A673 (cell line): ENCODE measurements around the gene DCAF12. TPM values are rescaled to one million over a fixed set of nuclear protein-coding genes. Genes with fewer than 3 reads are reported as not detected.

Experiments
- BruUV-seq: library from RNA; stranded (reverse); fragments of 400-500 nt; replicated peaks from 2 replicates; lab custom pipeline; 2021; lab: Mats Ljungman, UMichigan
- CTCF ChIA-PET: fragments of 300-600 bp; sonication (Branson Sonifier 250); formaldehyde crosslinking; loops from one replicate; lab custom pipeline; 2022; ENCODE audit warnings: antibody characterized with exemption; lab: Charles Lee
- POLR2A ChIA-PET: fragments of 300-600 bp; sonication (Branson Sonifier 250); formaldehyde crosslinking; loops from one replicate; lab custom pipeline; 2022; ENCODE audit warnings: antibody characterized with exemption; ENCODE audit not compliant: low non-redundant PET; lab: Charles Lee
- DNase-seq: peaks from one replicate; pipeline ENCODE4 v3.0.0-alpha.2; 2015; ENCODE audit warnings: low spot score
- H3K27ac ChIP-seq: fragments of 200-600 bp; sonication (generic); 2 replicates; pipeline ENCODE4 v1.5.1; 2016; ENCODE audit warnings: mixed run types, low read depth, mild to moderate bottlenecking, mixed read lengths, antibody characterized with exemption, low read length; ENCODE audit not compliant: poor library complexity, severe bottlenecking
- H3K27me3 ChIP-seq: fragments of 200-600 bp; sonication (generic); replicated peaks from 2 replicates; pipeline ENCODE4 v1.6.1; 2017; ENCODE audit warnings: mixed run types, low read depth, mild to moderate bottlenecking, mixed read lengths, antibody characterized with exemption, low read length; ENCODE audit not compliant: insufficient read depth, poor library complexity
- H3K36me3 ChIP-seq: fragments of 200-600 bp; sonication (generic); 2 replicates; pipeline ENCODE4 v1.6.1; 2016; ENCODE audit warnings: mixed run types, mild to moderate bottlenecking, mixed read lengths, antibody characterized with exemption, low read length; ENCODE audit not compliant: insufficient read depth, poor library complexity, severe bottlenecking
- H3K4me1 ChIP-seq: fragments of 200-600 bp; sonication (generic); 2 replicates; pipeline ENCODE4 v1.6.1; 2017; ENCODE audit warnings: mixed run types, mild to moderate bottlenecking, mixed read lengths, antibody characterized with exemption, low read length; ENCODE audit not compliant: insufficient read depth, poor library complexity, severe bottlenecking
- H3K4me3 ChIP-seq: fragments of 200-600 bp; sonication (generic); 2 replicates; pipeline ENCODE4 v1.5.1; 2016; ENCODE audit warnings: low read depth, mixed run types, mild to moderate bottlenecking, mixed read lengths, low read length; ENCODE audit not compliant: poor library complexity, severe bottlenecking
- H3K9me3 ChIP-seq: fragments of 200-600 bp; sonication (generic); 2 replicates; pipeline ENCODE4 v1.6.1; 2016; ENCODE audit warnings: mixed run types, low read depth, mild to moderate bottlenecking, mixed read lengths, antibody characterized with exemption, low read length; ENCODE audit not compliant: poor library complexity, severe bottlenecking
- CTCF ChIP-seq: fragments of 300-800, 200-600 bp; sonication (generic); conservative IDR thresholded peaks from 2 replicates; pipeline ENCODE4 v1.5.1; 2017; ENCODE audit warnings: low read depth, mild to moderate bottlenecking, antibody characterized with exemption, low read length, moderate library complexity, mixed read lengths
- EZH2 ChIP-seq: fragments of 200-600 bp; sonication (generic); IDR thresholded peaks from 2 replicates; pipeline ENCODE4 v1.6.1; 2017; ENCODE audit warnings: borderline replicate concordance, low read depth, mild to moderate bottlenecking, mixed read lengths, antibody characterized with exemption, low read length; ENCODE audit not compliant: poor library complexity, severe bottlenecking
- intact Hi-C: fragments of 100-400 bp; cut with micrococcal nuclease; formaldehyde crosslinking; loops from one replicate; pipeline ENCODE4 v1.10.0; 2022; ENCODE audit not compliant: unreplicated experiment
- total RNA-seq: library from RNA; stranded (reverse); gene quantifications from 2 replicates; pipeline ENCODE4 v1.2.3, GENCODE V29; 2021

DCAF12 gene
- total RNA-seq, 1 experiment from 2014 or later: 37.9 TPM

GRCh38 chr9:34154057-34154456 lies 27.6 kb upstream of the DCAF12 start:
- DNase-seq: no peak
- Histone ChIP-seq H3K36me3 (no peaks in the 10 kb centered on the region), H3K27ac (no peak overlapping the region), H3K4me3 (no peak overlapping the region), H3K27me3 (no peaks in the 10 kb centered on the region), H3K4me1 (no peaks in the 10 kb centered on the region), H3K9me3 (no peaks in the 10 kb centered on the region)
- intact Hi-C loops: no loop called here
- no TSS peak for BruUV-seq
- TF ChIP-seq EZH2 (no peak), CTCF (no peak)
- ChIA-PET CTCF (no interaction called here), POLR2A (no interaction called here)

- POLR2A ChIA-PET: no interaction called here
- H3K27me3 ChIP-seq: no peaks in the 10 kb centered on the region
- no peak overlapping the region for H3K4me3 ChIP-seq
- no peaks in the 10 kb centered on the region for H3K36me3 ChIP-seq
- intact Hi-C loops: no loop called here
- H3K27ac ChIP-seq: no peak overlapping the region
- no peaks in the 10 kb centered on the region for H3K9me3 ChIP-seq
- TF ChIP-seq CTCF (no peak), EZH2 (no peak)
- BruUV-seq: no TSS peak
- no peak for DNase-seq
- H3K4me1 ChIP-seq: no peaks in the 10 kb centered on the region
- CTCF ChIA-PET: no interaction called here
Observed at GRCh38 chr9:34151398-34151797, 24.9 kb upstream of the DCAF12 start.

GRCh38 chr9:34145165-34145564 lies 18.7 kb upstream of the DCAF12 start:
- Histone ChIP-seq H3K4me1 (no peaks in the 10 kb centered on the region), H3K27ac (no peak overlapping the region), H3K4me3 (no peak overlapping the region), H3K36me3 (no peaks in the 10 kb centered on the region), H3K9me3 (no peaks in the 10 kb centered on the region), H3K27me3 (no peaks in the 10 kb centered on the region)
- intact Hi-C loops: no loop called here
- POLR2A ChIA-PET: no interaction called here
- CTCF ChIA-PET: no interaction called here
- BruUV-seq: no TSS peak
- no peak for TF ChIP-seq EZH2
- TF ChIP-seq CTCF: no peak
- DNase-seq: no peak
